ENCODE results near the gene SPATA20. TPM values are rescaled to one million over a fixed set of nuclear protein-coding genes. Genes with fewer than 3 reads are reported as not detected.

Gene SPATA20
- total and polyA plus RNA-seq, 2 of the 13 experiments (the other 11 are each of a cell fraction or from before 2014, with no cell fraction given) = 36.1 to 64.8 TPM

DNA sequence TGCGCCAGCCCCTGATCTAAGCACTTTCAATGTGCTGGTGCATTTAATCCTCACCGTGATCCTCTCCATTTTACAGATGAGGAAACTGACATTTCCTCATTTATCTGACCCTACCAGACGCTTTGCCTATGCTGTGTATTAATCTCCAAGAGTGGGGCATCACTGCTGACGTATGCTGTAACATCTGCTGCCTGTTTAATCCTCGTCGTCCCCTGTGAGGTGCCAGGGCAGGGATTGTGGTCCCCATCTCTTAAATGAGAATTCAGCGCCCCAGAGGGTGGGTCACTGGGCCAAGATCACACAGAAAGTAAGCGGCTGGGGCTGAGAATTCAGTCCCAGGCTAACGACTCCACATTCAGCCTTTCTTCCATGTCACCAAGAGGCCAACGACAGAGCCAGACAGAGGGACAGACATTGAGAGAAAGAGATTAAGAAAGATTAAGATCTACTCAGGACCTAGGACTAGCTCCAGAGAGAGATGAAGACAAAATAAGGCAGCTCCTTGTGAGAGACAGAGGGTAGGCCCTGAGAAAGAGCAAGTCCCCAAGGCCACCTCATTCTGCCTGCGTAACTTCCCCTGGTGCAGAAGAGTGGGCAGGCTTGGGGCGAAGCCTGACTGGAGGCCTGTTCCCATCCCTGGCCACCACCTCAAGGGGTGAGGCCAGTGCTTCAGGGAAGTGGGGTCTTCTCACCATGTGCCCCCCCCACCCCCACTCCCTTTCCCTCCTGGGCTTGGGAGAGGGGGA lies 27.1 kb downstream of the SPATA20 start:
- BruUV-seq (replicated peaks) = no TSS peak
- Histone ChIP-seq H4K20me1 (ENCODE audit: insufficient read depth, low read length) (no peaks in the 10 kb centered on the region), H3K4me3 (replicated peaks in 1 of 3; ENCODE audit: insufficient read depth in 1 of 3, low read depth in 2 of 3, low read length in 3 of 3) (no peak overlapping the region), H3K4me2 (ENCODE audit: low read depth, low read length) (no peak overlapping the region), H3K79me2 (ENCODE audit: insufficient read depth, low read length) (no peaks in the 10 kb centered on the region), H3K4me1 (ENCODE audit: insufficient read depth, low read length) (no peaks in the 10 kb centered on the region), H2AFZ (ENCODE audit: low read length) (no peak overlapping the region), H3K36me3 (replicated peaks in 1 of 2; ENCODE audit: control insufficient read depth in 1 of 2, insufficient read depth in 2 of 2, low read length in 2 of 2) (no peaks in the 10 kb centered on the region), H3K27ac (ENCODE audit: extremely low read length, insufficient read depth, low read length) (no peak overlapping the region), H3K9ac (ENCODE audit: insufficient read depth, low read depth, low read length) (no peak overlapping the region), H3K27me3 (ENCODE audit: control insufficient read depth in 1 of 2, insufficient read depth in 2 of 2, low read length in 2 of 2) (peaks cover 20 to 90% of the 10 kb centered on the region in 2 experiments), H3K9me3 (ENCODE audit: low read length) (no peaks in the 10 kb centered on the region)
- ATAC-seq (no peak), FAIRE-seq (no peak), DNase-seq (ENCODE audit: low spot score) (no peak)
- CTCF ChIA-PET (ENCODE audit: low intra/inter-chr PET ratio, low total read pairs) = no interaction called here
- no peak for TF ChIP-seq SCMH1 (CRISPR knock-in tag; IDR thresholded peaks at IDR 0.05; ENCODE audit: borderline replicate concordance)
- no peak for TF ChIP-seq MYNN (CRISPR knock-in tag; IDR thresholded peaks at IDR 0.05; ENCODE audit: low read depth)
- no peak for TF ChIP-seq DMTF1 (CRISPR knock-in tag; IDR thresholded peaks at IDR 0.05)
- TF ChIP-seq, protein P1, sequence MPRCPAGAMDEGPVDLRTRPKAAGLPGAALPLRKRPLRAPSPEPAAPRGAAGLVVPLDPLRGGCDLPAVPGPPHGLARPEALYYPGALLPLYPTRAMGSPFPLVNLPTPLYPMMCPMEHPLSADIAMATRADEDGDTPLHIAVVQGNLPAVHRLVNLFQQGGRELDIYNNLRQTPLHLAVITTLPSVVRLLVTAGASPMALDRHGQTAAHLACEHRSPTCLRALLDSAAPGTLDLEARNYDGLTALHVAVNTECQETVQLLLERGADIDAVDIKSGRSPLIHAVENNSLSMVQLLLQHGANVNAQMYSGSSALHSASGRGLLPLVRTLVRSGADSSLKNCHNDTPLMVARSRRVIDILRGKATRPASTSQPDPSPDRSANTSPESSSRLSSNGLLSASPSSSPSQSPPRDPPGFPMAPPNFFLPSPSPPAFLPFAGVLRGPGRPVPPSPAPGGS (CRISPR knock-in tag; IDR thresholded peaks at IDR 0.05) = no peak
- TF ChIP-seq, protein P2, sequence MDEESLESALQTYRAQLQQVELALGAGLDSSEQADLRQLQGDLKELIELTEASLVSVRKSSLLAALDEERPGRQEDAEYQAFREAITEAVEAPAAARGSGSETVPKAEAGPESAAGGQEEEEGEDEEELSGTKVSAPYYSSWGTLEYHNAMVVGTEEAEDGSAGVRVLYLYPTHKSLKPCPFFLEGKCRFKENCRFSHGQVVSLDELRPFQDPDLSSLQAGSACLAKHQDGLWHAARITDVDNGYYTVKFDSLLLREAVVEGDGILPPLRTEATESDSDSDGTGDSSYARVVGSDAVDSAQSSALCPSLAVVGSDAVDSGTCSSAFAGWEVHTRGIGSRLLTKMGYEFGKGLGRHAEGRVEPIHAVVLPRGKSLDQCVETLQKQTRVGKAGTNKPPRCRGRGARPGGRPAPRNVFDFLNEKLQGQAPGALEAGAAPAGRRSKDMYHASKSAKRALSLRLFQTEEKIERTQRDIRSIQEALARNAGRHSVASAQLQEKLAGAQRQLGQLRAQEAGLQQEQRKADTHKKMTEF (CRISPR knock-in tag; IDR thresholded peaks at IDR 0.05) = no peak
- TF ChIP-seq ZNF605 (CRISPR knock-in tag; IDR thresholded peaks at IDR 0.05) = no peak
- TF ChIP-seq MTERF4 (CRISPR knock-in tag; IDR thresholded peaks at IDR 0.05) = no peak
- TF ChIP-seq ATF2 (CRISPR knock-in tag; IDR thresholded peaks at IDR 0.05) = no peak
- in situ Hi-C loops (cut with HindIII; ENCODE audit: extremely low pct_ligation_motif_present, low pct_unique_long_range_greater_than_20kb) = no loop called here
- 34% methylated on average over 12 of the region's 12 CpGs for WGBS (ENCODE audit: low lambda C conversion rate)
- POLR2A ChIA-PET = interaction anchor here (1.2 kb wide), 1 partner anchor 10 kb away, joined by 3 read pairs; no protein-coding TSS in a partner anchor
- intact Hi-C loops (cut with micrococcal nuclease; ENCODE audit: unreplicated experiment) = no loop called here

All from HepG2 (cell line).